HCT116 (cell line): ENCODE measurements around the gene ROR2. TPM values are rescaled to one million over a fixed set of nuclear protein-coding genes. Genes with fewer than 3 reads are reported as not detected.

ENCODE experiments used
- ATAC-seq: fragments of 200-7000 bp; cut with Tn5 transposase; 2 replicates; pipeline ENCODE4 v1.9.1; 2020; ENCODE audit warnings: mild to moderate bottlenecking, moderate library complexity
- BruUV-seq: library from RNA; stranded (reverse); fragments of 400-500 nt; replicated peaks from 2 replicates; lab custom pipeline; 2021; lab: Mats Ljungman, UMichigan
- CTCF ChIA-PET: fragments of 300-600 bp; sonication (Branson Sonifier 250); formaldehyde crosslinking; loops from one replicate; lab custom pipeline; 2021; ENCODE audit warnings: antibody characterized with exemption; lab: Charles Lee
- POLR2A ChIA-PET: fragments of 300-600, 350-600 bp; sonication (Branson Sonifier 250); formaldehyde crosslinking; loops from one replicate; lab custom pipeline; 2021; ENCODE audit warnings: antibody characterized with exemption; lab: Charles Lee
- RAD21 ChIA-PET, 2 experiments: fragments of 300-600 bp; sonication (Branson Sonifier 250); formaldehyde crosslinking; loops; one replicate each; lab custom pipeline; 2023; ENCODE audit warnings: low total read pairs in 2 of 2; ENCODE audit not compliant: uncharacterized antibody in 2 of 2, unreplicated experiment in 2 of 2, low non-redundant PET in 1 of 2; lab: Charles Lee
- DNase-seq: peaks from one replicate; pipeline ENCODE4 v3.0.0-alpha.2; 2010; ENCODE audit warnings: low read depth, low spot score
- H2AFZ ChIP-seq: fragments of 200-600 bp; shearing (Covaris generic), sonication (generic); 2 replicates; pipeline ENCODE4 v1.6.1; 2017; ENCODE audit warnings: low read depth, mixed run types, mixed read lengths, antibody characterized with exemption, low read length; ENCODE audit not compliant: poor library complexity, severe bottlenecking
- H3K27ac ChIP-seq: 2 replicates; pipeline ENCODE4 v1.5.1; 2012; ENCODE audit warnings: low read depth, low read length
- H3K27me3 ChIP-seq: fragments of 200-600 bp; sonication (generic); 2 replicates; pipeline ENCODE4 v1.6.1; 2016; ENCODE audit warnings: mixed run types, low read length, mixed read lengths; ENCODE audit not compliant: insufficient read depth
- H3K36me3 ChIP-seq, 2 experiments: fragments of 200-500 bp in 1 of 2; fragments of 200-600 bp in 1 of 2; sonication (Bioruptor generic) in 1 of 2; sonication (generic) in 1 of 2; 2 replicates each; pipeline versions ENCODE4 v1.5.1 to v1.6.1; 2014 to 2016; ENCODE audit warnings: low read length in 2 of 2, inconsistent platforms in 1 of 2, mixed read lengths in 1 of 2, mixed run types in 1 of 2; ENCODE audit not compliant: insufficient read depth in 2 of 2, control insufficient read depth in 1 of 2
- H3K4me1 ChIP-seq, 2 experiments: fragments of 200-600 bp in 1 of 2; sonication (generic) in 1 of 2; 2 replicates each; pipeline versions ENCODE4 v1.5.1 to v1.6.1; 2012 to 2017; ENCODE audit warnings: low read length in 2 of 2, inconsistent platforms in 1 of 2, mild to moderate bottlenecking in 1 of 2, mixed read lengths in 1 of 2, mixed run types in 1 of 2, moderate library complexity in 1 of 2; ENCODE audit not compliant: insufficient read depth in 2 of 2, control insufficient read depth in 1 of 2
- H3K4me2 ChIP-seq: fragments of 200-600 bp; sonication (generic); 2 replicates; pipeline ENCODE4 v1.6.1; 2017; ENCODE audit warnings: mixed run types, low read length, mixed read lengths
- H3K4me3 ChIP-seq, 2 experiments: fragments of 200-600 bp in 1 of 2; sonication (generic) in 1 of 2; replicated peaks in 1 of 2; 2 replicates each; pipeline ENCODE4 v1.5.1; 2011 to 2016; ENCODE audit warnings: low read length in 2 of 2, control low read depth in 1 of 2, low read depth in 1 of 2, mild to moderate bottlenecking in 1 of 2, mixed read lengths in 1 of 2, mixed run types in 1 of 2
- H3K79me2 ChIP-seq: fragments of 200-600 bp; sonication (generic); 2 replicates; pipeline ENCODE4 v1.6.1; 2017; ENCODE audit warnings: mild to moderate bottlenecking, mixed run types, low read length, moderate library complexity, mixed read lengths; ENCODE audit not compliant: insufficient read depth
- H3K9ac ChIP-seq: fragments of 200-600 bp; sonication (generic); 2 replicates; pipeline ENCODE4 v1.6.1; 2016; ENCODE audit warnings: low read length, mixed read lengths
- H3K9me2 ChIP-seq: fragments of 200-600 bp; sonication (generic), shearing (Covaris generic); 2 replicates; pipeline ENCODE4 v1.6.1; 2017; ENCODE audit warnings: mixed run types, mild to moderate bottlenecking, moderate library complexity; ENCODE audit not compliant: insufficient read depth
- H3K9me3 ChIP-seq, 2 experiments: fragments of 200-500 bp in 1 of 2; fragments of 200-600 bp in 1 of 2; sonication (Bioruptor generic) in 1 of 2; sonication (generic) in 1 of 2; 2 replicates each; pipeline ENCODE4 v1.6.1; 2014 to 2017; ENCODE audit warnings: low read length in 2 of 2, mixed read lengths in 2 of 2, inconsistent platforms in 1 of 2, low read depth in 1 of 2, mild to moderate bottlenecking in 1 of 2, mixed run types in 1 of 2, moderate library complexity in 1 of 2; ENCODE audit not compliant: control insufficient read depth in 1 of 2, insufficient read depth in 1 of 2
- H4K20me1 ChIP-seq: fragments of 200-600 bp; sonication (generic), shearing (Covaris generic); 2 replicates; pipeline ENCODE4 v1.6.1; 2017; ENCODE audit warnings: mixed run types, mild to moderate bottlenecking, moderate library complexity; ENCODE audit not compliant: insufficient read depth
- REST ChIP-seq: IDR thresholded peaks from 2 replicates; pipeline ENCODE4 v1.6.1; 2012; ENCODE audit warnings: low read depth
- SP1 ChIP-seq: IDR thresholded peaks from 2 replicates; pipeline ENCODE4 v1.6.1; 2012; ENCODE audit warnings: low read depth
- TCF7L2 ChIP-seq: IDR thresholded peaks from 2 replicates; pipeline ENCODE4 v1.7.0; 2011; ENCODE audit warnings: borderline replicate concordance, inconsistent platforms; ENCODE audit not compliant: insufficient read depth, insufficient read length; ENCODE audit errors: extremely low read depth
- YY1 ChIP-seq: IDR thresholded peaks from 2 replicates; pipeline ENCODE4 v1.6.1; 2011; ENCODE audit warnings: low read length, low read depth, moderate library complexity, mild to moderate bottlenecking; ENCODE audit not compliant: insufficient replicate concordance; ENCODE audit errors: extremely low read depth
- ZBTB33 ChIP-seq: IDR thresholded peaks from 2 replicates; pipeline ENCODE4 v1.6.1; 2011; ENCODE audit warnings: mild to moderate bottlenecking, low read length, moderate library complexity; ENCODE audit not compliant: insufficient replicate concordance; ENCODE audit errors: extremely low read depth
- ZNF274 ChIP-seq: fragments of 200-500 bp; sonication (Bioruptor generic); IDR thresholded peaks from 2 replicates; pipeline ENCODE4 v1.6.1; 2014; ENCODE audit warnings: mild to moderate bottlenecking, low read depth, low read length, inconsistent platforms
- intact Hi-C: fragments of 100-400 bp; cut with micrococcal nuclease; formaldehyde crosslinking; loops from 2 replicates; pipeline ENCODE4 v1.10.0; 2022
- total RNA-seq: library from RNA; stranded (reverse); gene quantifications from one replicate; pipeline ENCODE4 v1.2.1, GENCODE V29; 2021; ENCODE audit not compliant: unreplicated experiment
- TF ChIP-seq, protein P1 (sequence below): IDR thresholded peaks from 2 replicates; pipeline ENCODE4 v1.6.1; 2012

The ROR2 gene
- total RNA-seq, 1 experiment from 2014 or later = 15.7 TPM

GRCh38 chr9:91756510-91756780 lies 193.6 kb downstream of the ROR2 start (continued):
- TF ChIP-seq REST (no peak), ZNF274 (no peak)

GRCh38 chr9:91755761-91756509 lies 194.1 kb downstream of the ROR2 start:
- POLR2A ChIA-PET = no interaction called here
- no peak for TF ChIP-seq TCF7L2
- no peak for TF ChIP-seq YY1
- TF ChIP-seq ZBTB33 = no peak
- no peak for TF ChIP-seq SP1
- TF ChIP-seq, protein P1, sequence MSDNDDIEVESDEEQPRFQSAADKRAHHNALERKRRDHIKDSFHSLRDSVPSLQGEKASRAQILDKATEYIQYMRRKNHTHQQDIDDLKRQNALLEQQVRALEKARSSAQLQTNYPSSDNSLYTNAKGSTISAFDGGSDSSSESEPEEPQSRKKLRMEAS = no peak
- no peaks in the 10 kb centered on the region for H3K79me2 ChIP-seq
- RAD21 ChIA-PET = interaction anchor here in 1 of 2 experiments (0.7 kb wide), 1 partner anchor 12 kb away, joined by 5 read pairs; no protein-coding TSS in a partner anchor
- no peak overlapping the region for H3K4me3 ChIP-seq
- BruUV-seq = no TSS peak
- CTCF ChIA-PET = no interaction called here
- no peak overlapping the region for H3K27ac ChIP-seq
- H3K9ac ChIP-seq = no peak overlapping the region
- no peaks in the 10 kb centered on the region; a peak in 1 of 4 replicates for H3K36me3 ChIP-seq
- no peaks in the 10 kb centered on the region for H3K9me2 ChIP-seq
- no peaks in the 10 kb centered on the region for H4K20me1 ChIP-seq
- H3K4me2 ChIP-seq = no peak overlapping the region
- no peak overlapping the region for H2AFZ ChIP-seq
- no peaks in the 10 kb centered on the region for H3K4me1 ChIP-seq
- H3K9me3 ChIP-seq = no peaks in the 10 kb centered on the region
- no peak for ATAC-seq
- H3K27me3 ChIP-seq = no peaks in the 10 kb centered on the region
- intact Hi-C loops = no loop called here
- DNase-seq = no peak
